GM21576 (cell line): ENCODE data around the gene FOXL2.

Experiments
- ATAC-seq: cut with Tn5 transposase; IDR thresholded peaks from one replicate; pipeline ENCODE4 v1.9.1; 2021; ENCODE audit warnings: mild to moderate bottlenecking, moderate library complexity; ENCODE audit not compliant: unreplicated experiment

FOXL2 gene

GRCh38 chr3:138946663-138947494 is at the start of gene FOXL2, which contains the start of gene FOXL2NB:
TSS of gene FOXL2 (minus strand) at chr3:138947137. CDS start at chr3:138946722, 415 bp downstream.
TSS of gene FOXL2NB (plus strand) at chr3:138947217. CDS start at chr3:138947365, 148 bp downstream.
- no peak for ATAC-seq

GRCh38 chr3:138995706-138996105 is 48.8 kb upstream of the FOXL2 start:
- no peak for ATAC-seq

GRCh38 chr3:138987181-138987580 is 40.2 kb upstream of the FOXL2 start:
- no peak for ATAC-seq

GRCh38 chr3:138985932-138986331 is 39.0 kb upstream of the FOXL2 start:
- ATAC-seq, result no peak

GRCh38 chr3:138984816-138985215 is 37.9 kb upstream of the FOXL2 start:
- ATAC-seq, result no peak

- ATAC-seq, result no peak
Measured at GRCh38 chr3:138976047-138976446, 29.1 kb upstream of the FOXL2 start.

GRCh38 chr3:138975351-138975750 is 28.4 kb upstream of the FOXL2 start:
- ATAC-seq, result no peak

GRCh38 chr3:138974462-138974861 is 27.5 kb upstream of the FOXL2 start:
- no peak for ATAC-seq

GRCh38 chr3:138972941-138973340 is 26.0 kb upstream of the FOXL2 start:
- ATAC-seq, result no peak

- no peak for ATAC-seq
Measured at GRCh38 chr3:138971766-138972320, 24.9 kb upstream of the FOXL2 start.

GRCh38 chr3:138964923-138965322 is 18.0 kb upstream of the FOXL2 start:
- no peak for ATAC-seq

GRCh38 chr3:138964264-138964663 is 17.3 kb upstream of the FOXL2 start:
- ATAC-seq, result no peak

GRCh38 chr3:138962854-138963560 is 16.1 kb upstream of the FOXL2 start:
- ATAC-seq, result no peak

- ATAC-seq, result no peak
Measured at GRCh38 chr3:138960417-138960852, 13.5 kb upstream of the FOXL2 start.

GRCh38 chr3:138950701-138951100 is 3.8 kb upstream of the FOXL2 start:
- no peak for ATAC-seq

GRCh38 chr3:138950006-138950644 is 3.2 kb upstream of the FOXL2 start:
- no peak for ATAC-seq

- ATAC-seq, result no peak
Measured at GRCh38 chr3:138949445-138950005, 2.6 kb upstream of the FOXL2 start.

GRCh38 chr3:138949002-138949418 is 2.1 kb upstream of the FOXL2 start:
- ATAC-seq, result no peak

GRCh38 chr3:138948371-138949001 is 1.5 kb upstream of the FOXL2 start:
- ATAC-seq, result no peak

- no peak for ATAC-seq
Measured at GRCh38 chr3:138947495-138948121, 671 bp upstream of the FOXL2 start.
